Stimulated activated CD4-positive, alpha-beta T cell treated with anti-CD3 and anti-CD28 coated beads, TNF-alpha, amount 100 ng/mL, for 1 hour (primary cell): ENCODE measurements around the gene TMEM271.

Experiments
- DNase-seq, 3 donors: peaks; one replicate each; pipeline ENCODE4 v3.0.0-alpha.2; 2020; ENCODE audit warnings: low read depth in 3 of 3, low spot score in 1 of 3

TMEM271 gene

DNA sequence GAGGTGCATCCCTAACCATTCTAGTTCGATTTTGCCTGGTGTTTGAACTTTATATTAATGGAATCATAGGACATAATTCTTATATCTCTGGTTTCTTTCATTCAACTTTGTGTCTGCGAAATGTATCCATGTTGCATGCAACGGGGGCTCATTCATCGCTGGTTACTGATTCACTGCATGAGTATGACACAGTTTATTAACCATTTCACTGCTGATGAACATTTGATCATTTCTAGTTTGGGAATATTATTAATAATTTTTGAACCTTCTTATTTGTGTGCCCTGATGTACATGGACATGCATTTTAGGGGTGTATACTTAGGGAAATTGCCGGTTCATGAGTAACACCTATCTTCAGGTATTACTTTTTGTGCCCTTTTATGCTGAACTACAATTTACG lies 5.1 kb upstream of the TMEM271 start:
- no peak for DNase-seq

DNA sequence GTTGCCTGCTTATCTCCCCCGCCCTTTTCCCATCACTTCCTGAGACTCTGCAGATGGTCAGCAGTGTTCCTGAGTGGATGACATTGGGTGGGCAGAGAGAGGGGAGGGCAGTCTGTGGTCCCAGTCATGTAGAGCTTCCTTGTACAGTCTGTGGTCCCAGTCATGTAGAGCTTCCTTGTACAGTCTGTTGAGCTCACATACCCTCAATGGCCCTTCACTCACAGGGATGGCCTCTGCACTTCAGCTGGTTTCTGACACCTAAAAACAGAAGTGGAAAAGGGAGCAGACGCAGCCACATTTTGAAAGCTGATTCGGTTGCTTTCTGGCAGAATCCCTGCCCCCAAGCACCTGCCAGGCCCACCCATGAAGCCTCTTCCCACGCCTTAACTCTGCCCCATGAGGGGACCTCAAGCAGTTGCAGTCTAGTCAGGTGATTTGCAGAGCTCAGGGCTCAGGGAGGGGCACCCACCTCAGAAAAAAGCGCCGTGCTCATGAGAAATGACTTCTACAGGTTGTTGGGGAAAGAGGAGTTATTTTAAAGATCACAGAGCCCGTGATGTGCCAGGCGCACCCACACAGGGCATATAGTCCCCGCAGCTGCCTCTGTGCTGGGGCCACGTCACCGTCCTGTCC lies 3.6 kb upstream of the TMEM271 start:
- DNase-seq, result no peak

DNA sequence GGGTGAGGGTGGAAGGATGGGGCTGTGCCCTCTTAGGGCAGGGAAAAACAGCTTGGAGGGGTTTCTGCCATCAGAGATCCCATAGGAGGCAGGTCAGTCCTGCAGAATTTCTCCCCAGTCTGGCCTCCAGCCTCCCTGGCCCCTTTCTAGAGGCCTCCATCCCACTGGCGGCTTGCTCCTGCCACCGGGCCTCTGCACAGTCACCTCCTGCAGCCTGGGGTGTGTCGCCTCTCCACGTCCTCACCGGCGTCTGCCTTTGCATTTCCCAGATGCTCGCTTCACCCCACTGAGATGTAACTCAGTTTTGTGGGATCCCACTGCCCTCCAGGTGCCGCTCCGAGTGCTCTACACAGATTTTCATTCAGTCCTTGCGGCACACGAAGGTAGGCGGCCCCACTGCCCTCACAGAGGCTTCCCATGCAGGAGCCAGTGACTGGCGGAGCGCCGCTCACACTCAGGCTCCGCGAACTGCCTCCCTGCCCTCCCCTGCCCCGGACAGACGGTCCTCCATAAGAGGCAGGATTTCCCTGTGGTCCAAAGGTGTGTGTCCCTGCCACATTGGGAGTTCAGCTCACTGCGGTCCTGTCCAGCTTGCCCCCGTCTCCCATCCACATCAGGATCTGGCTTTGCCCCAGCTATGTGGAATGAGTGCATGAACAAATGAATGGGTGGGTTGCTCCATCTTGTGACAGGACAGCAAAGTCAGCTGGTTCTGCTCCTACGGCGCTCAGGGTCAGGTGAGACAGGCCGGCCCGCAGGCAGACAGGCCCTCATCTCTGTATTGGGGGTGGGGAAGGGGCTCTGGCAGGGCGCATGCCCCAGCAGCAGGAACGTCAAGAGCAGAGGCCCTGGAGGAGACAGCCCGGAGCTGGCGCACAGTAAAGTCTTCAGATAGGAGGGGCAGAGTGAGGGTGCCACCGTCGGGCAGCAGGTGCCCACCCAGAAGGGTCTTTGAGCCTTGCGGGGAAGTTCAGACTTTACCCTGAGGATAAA lies 2.7 kb upstream of the TMEM271 start:
- DNase-seq, result no peak

DNA sequence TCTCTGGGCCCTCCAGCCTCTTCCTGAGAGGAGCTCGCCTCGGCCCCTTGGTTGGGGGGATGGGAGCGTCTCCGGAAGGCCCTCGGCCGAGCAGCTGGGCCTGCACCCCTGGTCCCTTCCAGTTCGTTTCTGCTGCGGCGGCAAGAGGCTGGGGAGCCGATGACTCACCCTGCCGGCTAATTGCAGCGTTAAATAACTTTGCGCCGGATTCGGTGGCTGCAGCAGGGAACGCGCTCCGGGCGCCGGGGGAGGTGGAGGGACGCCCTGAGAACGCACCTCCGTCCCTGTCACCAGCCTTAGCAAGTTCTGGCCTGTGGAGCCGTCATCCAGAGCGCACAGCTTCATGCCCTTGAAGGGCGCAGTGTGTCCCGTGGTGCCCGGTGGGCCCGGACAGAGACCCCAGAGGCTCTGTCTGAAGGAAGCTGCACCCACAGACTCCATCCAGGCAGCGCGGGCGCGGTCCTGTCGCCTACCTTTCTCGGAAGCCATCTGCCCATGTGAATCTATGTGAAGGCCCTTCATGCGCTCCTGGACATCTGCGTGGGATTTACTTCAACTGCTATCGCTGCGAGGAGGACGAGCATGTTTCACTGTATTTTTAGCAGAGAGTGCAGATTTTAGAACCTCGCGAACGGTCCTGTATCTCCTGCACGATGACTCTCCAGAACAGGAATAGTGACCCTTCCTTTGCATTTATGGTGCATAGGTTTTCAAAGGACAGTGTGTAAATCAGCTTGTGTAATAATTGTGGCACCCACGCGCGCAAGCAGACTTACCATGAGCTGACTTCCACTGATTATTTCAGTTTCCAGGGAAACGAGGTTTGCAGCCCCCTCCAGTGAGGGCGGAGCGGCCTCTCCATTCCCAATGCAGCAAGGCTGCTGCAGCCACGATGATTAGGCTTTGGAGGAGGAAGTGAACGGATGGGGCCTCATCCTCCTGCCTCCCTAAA lies 1.7 kb upstream of the TMEM271 start:
- DNase-seq, result no peak

DNA sequence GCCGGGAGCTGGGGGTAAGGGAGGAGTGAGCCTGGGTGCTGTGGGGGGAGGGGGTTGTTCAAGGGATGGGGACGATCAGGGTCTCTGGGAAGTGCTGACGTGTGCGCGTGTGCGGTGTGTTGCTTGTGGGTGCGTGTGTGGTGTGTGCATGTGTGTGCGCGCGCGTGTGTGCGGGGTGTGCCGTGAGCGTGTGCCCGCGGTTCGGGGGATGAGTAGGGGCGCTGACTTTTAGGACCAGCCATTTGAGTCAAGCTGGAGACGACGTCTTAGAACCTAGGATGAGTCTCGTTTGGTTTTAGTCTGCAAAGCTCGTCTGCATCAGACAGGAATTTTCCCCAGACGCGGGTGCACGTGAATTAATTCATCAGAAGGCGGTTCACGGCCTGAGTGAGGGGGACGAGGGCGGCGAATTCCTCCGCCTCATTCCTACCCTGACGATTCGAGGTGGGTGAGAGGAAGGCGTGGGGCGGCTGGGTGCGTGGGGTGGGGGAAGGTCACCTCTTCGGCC lies 950 bp upstream of the TMEM271 start:
- DNase-seq, result no peak

DNA sequence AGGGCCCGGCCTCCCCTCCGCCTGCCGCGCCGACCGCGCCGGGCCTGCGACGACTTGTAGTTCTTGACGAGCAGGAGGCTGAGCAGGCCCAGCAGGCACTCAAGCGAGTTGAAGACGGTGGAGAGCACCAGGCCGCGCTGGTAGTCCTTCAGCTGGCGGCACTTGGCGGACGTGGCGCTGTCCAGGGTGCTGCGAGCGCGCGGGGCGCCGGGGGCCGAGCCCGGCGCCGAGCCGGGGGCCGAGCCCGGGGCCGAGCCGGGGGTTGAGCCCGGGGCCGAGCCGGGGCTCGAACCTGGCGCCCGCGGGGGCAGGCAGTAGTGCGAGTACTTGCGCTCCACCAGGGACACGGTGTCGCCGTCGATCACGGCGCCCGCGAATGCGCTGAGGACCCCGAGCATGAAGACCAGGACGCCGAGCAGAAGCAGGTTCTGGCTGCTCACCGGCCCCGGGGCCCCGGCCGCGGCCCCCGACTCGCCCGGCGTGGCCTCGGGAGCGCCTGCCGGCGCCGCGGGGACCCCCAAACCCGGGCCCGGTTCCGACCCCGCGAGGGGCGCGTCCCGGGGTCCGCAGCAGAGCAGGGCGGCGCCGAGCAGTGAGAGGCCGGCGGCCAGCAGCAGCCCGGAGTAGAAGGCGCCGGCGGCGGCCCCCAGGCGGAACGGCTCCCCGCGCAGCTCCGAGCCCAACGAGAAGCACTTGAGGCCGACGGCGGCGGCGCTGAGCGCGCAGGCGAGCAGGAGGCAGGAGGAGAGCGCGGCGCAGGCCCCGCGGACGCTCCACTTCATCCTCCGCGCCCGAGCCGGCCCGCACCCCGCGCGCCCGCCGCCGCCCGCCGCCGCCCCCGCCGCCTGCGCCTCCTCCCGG lies 584 bp downstream of the TMEM271 start:
- no peak for DNase-seq

DNA sequence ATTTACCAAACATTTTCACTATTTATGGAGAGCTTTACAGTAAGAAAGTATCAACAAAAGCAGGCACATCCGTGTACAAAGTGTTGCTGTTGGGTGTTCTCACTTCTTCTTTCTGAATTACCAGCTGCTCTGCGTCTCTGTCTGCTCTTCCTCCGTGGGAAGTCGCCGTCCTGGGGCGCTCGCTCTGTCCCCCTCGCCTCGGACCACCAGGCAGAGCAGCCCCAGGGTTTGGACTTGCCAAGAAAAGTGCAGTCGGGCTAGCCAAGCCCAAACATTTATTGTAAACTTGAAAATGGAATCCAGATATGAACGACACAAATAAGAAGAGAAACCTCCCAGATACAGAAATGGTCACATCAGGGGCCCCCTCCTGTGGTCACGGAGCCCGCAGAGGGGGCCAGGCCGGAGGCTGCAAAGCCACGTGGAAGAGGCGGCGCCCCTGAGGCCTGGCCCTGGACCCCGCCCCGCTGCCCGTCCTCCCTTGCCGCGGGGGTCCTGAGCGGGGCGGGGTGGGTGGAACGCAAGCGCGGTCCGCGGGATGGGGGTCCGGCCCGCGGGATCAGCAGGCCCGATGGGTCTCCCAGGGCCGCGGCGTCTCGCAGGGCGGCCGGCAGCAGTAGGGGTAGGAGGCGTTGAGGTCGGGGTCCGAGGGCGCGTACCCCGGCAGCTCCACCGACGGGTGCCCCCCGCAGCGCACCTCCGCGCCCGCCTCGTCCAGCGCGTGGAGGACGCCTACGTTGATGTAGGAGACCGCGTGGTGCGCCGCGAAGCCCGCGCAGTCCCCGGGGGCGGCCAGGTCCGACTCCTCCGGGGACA lies 1.5 kb downstream of the TMEM271 start:
- no peak for DNase-seq

DNA sequence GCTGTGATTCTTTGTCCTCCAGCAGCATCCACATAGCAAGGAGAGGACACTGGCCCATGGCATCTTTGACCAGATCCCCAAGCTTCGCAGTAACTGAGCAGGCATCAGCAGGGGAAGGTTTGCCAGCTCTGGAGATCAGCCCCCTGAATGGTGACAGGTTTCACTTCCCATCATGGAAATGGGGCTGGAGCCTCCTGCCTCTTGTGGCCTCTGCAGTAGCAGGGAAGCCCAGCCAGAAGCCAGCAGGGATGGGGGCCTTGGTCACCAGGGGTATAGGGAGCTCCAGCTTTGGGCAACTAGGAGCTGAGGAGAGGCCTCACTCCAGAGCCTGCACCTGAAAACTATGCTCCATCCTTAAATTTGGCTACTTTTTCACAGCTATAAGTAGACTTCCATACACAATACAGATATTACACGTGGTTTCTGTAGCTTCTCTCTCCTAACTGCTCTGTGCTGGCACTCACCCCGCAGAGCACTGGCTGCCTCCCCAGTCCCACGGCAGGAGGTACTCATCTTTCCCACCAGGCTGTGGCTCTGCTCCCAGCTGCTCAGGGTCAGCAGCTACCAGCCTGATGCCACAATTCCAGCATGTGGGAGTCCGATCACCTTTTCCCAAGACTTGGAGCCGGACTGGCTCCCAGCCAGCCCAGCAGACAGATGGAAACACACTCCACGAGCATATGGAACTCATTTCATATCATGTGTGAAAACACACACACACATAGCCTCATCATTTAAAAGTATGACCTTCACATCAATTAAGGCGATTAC lies 2.8 kb downstream of the TMEM271 start:
- no peak for DNase-seq

DNA sequence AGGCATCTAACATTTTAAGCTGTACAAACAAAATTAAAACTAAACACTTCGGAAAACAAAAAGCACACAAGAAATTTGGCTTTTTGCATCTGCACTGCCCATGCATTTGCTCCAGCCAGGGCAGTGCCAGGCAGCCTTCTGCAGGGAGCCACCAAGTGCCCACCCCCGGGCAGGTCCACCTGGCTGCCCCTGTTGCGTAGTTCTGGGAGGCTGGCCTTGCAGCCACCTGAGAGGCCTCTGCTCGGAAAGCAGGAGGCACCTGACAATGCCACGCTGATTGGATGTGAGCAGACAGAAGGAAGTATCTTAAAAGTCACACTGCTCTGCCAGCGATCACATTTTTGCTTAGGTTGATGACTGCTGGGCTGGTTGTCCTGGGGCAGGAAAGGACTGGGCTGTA lies 3.5 kb downstream of the TMEM271 start:
- no peak for DNase-seq

DNA sequence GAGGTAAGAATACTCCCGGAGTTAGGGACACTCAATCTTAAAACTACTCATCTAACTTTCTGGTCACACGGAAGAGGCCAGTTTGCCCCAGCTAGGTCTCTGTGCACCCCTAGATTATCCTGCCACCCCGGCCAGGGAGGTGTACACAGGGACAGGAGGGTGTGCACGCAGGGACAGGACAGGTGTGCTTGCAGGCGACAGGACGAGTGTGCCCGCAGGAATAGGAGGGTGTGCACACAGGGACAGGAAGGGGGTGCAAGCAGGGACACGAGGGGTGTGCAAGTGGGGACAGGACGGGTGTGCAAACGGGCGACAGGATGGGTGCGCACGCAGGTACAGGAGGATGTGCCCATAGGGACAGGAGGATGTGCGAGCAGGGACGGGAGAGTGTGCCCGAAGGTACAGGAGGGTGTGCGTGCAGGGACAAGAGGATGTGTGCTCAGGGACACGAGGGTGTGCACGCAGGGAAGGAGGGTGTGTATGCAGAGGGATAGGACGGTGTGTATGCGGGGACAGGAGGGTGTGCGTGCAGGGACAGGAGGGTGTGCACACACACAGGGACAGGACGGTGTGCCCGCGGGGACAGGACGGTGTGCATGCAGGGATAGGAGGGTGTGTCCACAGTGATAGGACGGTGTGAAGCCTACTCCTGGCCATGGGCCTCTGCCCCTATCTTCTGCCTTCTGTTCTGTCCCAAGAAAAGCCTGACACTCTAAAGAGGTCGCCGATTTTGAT lies 4.1 kb downstream of the TMEM271 start:
- DNase-seq, result no peak

DNA sequence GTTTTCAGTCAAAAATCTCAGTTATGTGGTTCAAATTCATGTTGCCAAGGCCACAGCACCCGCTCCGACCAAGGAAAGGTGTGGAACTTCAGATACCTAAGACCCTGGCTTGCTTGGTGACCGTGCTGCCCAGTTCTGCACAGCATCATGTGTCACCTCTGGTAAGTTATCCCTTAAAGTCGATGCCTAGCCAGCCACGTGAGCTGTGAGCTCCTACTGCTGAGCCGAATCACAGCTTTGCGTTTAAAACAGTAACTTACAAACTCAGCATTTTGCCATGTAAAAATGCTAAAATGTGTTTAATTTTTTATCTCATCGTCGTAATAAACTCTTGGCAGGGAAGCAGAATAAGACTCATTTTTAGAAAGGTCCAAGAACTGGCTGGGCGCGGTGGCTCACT lies 5.3 kb downstream of the TMEM271 start:
- DNase-seq, result no peak

DNA sequence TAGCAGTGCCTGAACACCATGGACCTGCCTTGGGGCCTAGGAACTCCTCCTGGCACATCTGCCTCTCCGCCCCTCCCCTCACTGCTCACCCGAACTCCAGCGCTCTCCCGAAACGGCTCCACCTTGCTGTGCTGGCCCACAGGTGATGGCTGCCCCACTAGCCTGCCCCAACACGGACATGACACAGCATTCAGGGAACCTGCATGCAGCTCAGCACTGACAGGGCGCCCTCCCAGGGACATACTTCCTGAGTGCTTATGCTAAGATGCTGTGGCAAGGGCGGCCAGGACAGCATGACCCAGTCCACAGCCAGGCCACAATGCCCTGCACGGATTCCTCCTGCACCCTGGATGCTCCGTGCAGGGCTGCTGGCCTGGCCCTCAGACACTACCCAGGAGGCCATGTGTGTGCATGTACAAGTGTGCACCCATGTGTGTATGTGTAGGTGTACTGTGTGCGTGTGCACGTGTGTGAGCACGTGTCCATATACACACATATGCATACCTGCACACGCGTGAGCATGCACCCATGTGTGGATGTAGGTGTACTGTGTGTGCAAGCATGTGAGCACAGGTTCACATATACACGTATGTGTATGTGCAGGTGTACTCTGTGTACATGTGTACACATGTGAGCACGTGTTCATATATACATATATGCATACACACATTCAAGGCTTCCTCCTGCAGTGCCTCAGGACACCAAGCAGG lies 6.0 kb downstream of the TMEM271 start:
- DNase-seq, result no peak

DNA sequence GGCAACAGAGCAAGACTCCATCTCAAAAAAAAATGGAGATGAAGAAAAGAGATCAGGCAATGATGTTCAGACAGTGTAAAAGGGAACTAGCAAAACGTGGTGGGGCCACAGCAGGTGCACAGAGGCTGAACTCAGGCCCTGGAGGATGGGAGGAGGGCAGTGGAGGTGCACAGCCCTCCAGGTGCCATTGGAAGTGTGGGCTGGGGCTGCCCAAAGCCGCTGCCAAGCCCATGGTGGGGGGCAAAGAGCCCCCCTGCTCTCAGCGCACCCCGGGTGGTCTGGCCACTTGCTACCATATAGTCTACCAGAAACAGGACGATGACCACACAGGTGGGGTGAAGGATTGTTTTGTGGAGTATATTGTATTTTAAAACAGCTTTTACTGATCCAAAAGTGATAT lies 7.1 kb downstream of the TMEM271 start:
- DNase-seq, result no peak

DNA sequence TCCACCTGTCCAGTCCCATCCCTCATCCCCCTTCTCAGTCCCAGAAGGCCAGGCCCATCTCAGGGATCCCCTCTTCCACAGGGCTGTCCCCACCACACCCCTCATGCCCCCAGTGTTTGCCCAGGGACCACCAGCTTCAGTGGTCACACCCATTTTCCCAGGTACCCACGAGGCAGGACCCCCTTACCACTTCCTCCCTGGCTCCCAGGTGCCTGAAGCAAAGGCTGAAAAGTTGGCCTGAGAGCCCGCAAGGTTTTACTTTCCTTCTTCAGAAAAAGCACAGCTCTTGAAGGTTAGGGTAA lies 7.8 kb downstream of the TMEM271 start:
- no peak for DNase-seq

DNA sequence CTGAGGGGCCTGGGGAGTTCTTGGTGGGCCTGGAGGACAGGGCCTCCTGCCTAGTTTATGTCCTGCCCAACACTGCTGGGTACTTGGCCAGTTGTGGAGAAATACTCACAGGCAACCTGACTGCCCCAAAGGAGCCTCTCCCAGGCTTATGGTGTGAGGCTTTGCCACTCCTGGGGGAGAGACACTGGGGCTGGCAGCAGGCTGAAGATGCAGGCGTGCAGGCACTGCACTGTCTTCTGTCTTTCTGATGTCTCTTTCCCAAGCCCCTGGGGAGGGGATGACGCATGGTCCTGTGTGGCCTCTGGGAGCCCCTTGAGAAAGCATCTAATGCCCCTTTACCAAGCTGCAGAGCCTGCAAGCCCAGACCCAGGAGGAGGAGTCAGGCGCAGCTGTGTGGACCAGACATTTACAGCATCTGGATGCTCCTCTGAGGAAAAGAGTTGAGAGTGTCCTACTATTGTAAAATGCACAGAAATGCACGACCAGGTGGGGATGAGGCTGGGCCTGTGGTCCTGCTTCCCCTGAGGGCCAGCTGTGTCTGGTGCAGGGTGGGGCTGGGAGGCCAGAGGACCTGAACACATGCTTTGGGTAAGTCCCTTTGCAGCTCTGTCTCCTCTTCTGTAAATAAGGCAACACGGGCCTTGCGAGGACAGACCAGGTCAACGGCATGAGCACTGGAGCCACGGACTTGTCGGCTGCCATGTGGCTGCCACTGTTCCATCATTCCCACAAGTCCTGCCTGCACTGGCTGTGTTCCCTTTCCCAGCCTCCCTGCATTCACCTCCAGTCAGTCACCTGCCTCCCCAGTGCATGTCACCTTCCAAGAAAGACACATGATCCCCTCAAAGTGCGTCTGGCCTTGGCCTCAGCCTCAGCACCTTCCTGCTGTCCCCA lies 8.4 kb downstream of the TMEM271 start:
- no peak for DNase-seq

DNA sequence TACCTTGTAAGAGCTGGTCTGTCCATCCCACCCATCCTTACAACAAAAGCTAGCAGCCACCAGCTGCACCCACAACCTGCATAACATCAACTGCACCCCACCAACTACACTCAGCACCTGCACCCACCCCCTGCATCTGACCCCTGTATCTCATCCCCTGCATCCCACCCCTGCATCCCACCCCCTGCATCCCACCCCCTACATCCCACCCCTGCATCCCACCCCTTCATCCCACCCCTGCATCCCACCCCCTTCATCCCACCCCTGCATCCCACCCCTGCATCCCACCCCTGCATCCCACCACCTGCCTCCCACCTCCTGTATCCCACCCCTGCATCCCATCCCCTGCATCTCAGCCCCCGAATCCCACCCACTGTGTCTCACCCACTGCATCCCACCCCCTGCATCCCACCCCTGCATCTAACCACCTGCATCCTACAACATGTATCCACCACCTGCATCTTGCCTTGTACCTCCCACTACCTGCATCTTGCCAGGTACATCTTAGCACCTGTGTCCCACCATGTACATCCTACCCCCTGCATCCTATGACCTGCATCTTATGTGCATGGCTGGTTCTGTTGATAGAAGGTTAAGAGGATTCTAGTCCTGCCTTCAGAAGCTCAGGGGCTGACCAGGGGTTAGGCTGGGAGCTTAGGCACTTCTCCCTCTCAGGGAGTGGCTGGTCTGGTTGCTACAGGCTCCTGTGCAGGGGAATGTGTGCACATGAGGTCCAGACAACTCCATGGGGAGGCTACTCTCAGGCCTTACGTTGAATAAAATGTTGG lies 9.4 kb downstream of the TMEM271 start:
- DNase-seq, result no peak
